ENCODE measurements around the gene HS3ST3A1.
"Not testable (repeated sequence)": the region's sequence is repeated elsewhere in the genome, so short reads cannot be mapped to it uniquely, and the experiment has no call there.

Gene HS3ST3A1

GRCh38 chr17:13575922-13576419 is 25.8 kb downstream of the HS3ST3A1 start:
- no peak for DNase-seq (ENCODE audit: low read depth)

GRCh38 chr17:13575466-13575865 is 26.3 kb downstream of the HS3ST3A1 start:
- DNase-seq (ENCODE audit: low read depth), result no peak

GRCh38 chr17:13572581-13572980 is 29.1 kb downstream of the HS3ST3A1 start:
- no peak for DNase-seq (ENCODE audit: low read depth)

- DNase-seq (ENCODE audit: low read depth), result no peak
Measured at GRCh38 chr17:13569398-13570123, 32.2 kb downstream of the HS3ST3A1 start.

DNA sequence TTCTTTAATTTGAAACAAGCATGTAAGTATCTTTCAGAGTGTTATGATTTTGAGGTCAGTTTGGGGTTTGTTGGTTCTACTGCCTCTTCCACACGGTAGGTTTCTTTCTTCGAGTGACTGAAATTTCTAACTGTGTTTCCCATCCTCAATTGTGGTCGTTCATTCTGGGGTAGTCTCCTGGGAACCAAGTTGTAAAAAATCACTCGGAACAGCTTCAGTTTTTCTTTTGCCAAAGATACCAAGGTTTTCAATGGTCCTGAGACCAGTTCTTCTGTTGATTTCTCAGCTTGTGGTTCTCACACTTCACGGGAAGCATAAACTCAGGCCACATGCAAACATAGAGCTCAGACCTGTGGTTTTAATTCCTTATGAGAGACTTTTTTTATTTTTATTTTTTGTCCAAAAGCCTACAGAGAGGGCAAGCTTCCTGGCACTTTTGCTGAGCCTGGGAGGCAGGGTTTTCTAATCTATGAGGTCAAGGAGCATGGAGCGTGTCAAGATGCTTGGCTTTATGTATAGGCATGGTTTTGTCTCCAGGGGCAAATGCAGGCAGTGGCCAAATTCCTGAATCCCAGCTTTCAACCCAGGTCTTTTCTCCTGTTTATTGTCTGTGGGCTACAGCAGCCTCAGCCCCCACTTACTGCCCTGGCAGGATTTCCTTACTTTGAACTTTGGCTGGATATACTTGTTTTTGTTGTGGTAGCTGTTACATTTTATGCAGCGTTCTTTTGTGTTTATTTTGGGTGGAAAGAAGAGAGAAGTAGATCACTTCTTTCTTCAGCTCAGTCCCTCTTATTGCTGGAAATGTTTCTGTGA is 32.9 kb downstream of the HS3ST3A1 start:
- DNase-seq (ENCODE audit: low read depth), result no peak

DNA sequence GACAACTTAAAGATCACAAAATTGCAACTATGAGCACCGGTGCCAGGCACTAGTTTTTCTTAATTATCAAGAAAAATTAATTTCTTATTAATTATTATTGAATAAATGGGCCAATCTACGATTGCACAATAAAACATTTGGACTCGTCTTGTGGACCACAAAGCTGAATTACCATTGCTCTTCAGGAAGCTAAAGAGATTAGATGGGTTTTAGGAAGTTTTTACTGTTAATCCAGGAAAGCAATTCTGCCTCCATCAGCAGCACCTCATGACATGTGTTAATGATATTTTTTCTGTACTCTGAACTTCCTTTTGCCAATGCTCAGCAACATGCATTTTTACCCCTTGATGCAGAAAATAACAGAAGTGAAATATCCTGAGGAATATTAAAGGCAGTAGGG is 37.9 kb downstream of the HS3ST3A1 start:
- no peak for DNase-seq (ENCODE audit: low read depth)

DNA sequence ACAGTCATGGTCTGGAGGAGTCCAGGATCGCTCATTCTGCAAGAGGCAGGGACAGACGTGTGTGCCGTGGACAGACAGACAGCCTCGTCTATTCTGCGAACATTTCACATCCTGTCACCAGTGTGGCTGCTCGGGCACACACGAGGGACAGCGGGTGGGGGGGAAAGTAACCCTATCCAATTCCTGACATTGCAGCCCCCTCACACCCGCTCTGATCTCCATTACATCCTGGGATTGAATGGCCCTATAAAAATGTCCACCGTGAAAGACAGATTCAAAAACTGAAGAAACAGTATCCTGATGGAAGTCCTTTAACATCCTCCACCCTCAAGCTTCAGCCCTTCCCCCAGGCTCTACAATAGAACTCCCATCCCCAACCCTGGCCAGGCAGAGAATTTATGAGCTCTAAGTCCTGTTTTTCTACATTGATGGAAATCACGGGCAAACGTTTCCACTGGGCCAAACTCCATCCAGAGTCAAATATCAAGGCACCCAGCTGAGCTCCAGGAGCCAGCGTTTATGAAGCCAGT is 39.4 kb downstream of the HS3ST3A1 start:
- DNase-seq (ENCODE audit: low read depth), result no peak

- no peak for DNase-seq (ENCODE audit: low read depth)
Measured at GRCh38 chr17:13561606-13562270, 40.0 kb downstream of the HS3ST3A1 start.

- no peak for DNase-seq (ENCODE audit: low read depth)
Measured at GRCh38 chr17:13560935-13561334, 40.8 kb downstream of the HS3ST3A1 start.

- no peak for DNase-seq (ENCODE audit: low read depth)
Measured at GRCh38 chr17:13558588-13558987, 43.1 kb downstream of the HS3ST3A1 start.

DNA sequence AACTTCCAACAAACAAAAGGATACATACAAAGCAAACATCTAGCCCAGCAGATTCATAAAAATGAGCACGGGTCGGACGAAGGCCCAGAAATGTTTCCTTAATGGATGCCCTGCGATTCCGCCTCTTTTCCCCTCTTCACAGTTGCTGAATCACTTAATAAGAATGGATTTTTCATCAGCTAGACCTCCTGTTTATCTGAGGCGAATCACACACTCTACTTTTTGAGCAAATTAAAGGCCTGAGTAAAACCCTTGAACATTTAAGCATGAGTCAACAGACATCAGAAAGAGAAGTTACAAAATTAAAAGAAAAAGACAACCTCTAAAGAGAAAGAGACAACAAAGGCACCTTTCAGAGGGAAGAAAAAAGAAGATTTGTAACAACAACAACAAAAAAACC is 44.7 kb downstream of the HS3ST3A1 start:
- DNase-seq (ENCODE audit: low read depth), result no peak

DNA sequence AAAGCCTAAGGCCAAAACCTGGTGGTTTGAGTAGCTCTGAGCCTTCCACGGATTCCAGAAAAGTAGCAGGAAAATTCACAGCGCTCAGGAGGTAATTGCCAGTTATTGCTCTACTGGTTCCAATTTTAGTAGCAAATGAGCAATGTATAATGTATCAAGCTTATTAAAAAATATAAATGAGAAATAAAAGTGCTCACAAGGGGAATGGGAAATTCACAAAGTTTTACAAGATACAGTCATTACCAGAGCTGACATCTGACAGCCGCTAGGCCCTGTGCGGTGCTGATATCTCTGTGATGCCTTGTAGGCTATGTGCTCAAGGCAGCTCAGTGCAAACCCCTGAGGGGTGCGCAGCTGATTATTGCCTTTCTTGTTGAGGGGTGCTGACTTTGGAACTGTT is 47.5 kb downstream of the HS3ST3A1 start:
- no peak for DNase-seq (ENCODE audit: low read depth)

DNA sequence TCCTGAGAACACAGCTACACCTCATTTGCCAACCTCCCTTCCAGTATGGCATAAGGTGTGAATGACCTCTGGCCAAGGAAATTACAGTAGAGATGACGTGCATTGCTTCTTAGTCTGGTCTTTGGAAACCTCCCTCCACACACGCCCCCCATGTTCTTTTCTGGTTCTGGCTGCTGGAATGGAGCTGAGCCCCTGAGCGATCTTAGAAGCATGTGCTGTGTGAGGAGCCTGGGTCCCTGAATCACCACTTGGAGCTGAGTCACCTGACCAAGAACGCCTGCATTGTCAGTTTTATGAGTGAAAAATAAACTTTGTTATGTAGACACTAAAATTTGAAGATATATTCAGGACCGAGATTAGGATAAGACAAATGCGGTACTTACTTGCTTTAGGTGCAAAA is 51.4 kb downstream of the HS3ST3A1 start:
- no peak for DNase-seq (ENCODE audit: low read depth)

DNA sequence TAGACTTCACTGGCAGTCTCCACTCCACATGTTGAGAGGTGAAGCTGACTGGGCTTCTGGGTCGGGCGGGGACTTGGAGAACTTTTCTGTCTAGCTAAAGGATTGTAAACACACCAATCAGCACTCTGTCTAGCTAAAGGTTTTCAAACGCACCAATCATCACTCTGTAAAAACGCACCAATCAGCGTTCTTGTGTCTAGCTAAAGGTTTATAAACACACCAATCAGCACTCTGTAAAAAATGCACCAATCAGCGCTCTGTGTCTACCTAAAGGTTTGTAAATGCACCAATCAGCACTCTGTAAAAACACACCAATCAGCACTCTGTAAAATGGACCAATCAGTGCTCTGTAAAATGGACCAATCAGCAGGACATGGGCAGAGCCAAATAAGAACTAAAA is 53.2 kb downstream of the HS3ST3A1 start:
- not testable (repeated sequence) for DNase-seq (ENCODE audit: low read depth)

DNA sequence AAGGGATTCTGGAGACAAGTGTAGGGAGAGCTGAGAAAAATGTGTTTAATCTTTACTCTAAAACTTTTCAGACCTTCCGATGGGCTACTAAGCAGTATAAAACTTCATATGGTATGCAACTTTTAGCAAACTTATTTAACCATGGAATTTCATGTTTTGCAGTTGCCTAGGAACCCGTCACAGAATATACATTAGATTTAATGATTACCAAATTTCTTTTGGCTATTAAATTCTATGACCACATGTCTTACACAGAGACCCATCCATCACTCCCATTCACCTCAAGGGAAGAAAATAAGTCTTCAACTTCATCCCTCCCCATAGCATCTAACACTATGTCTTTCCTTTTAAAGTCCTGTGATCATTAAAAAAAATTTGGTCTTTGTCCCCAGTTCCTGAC is 54.9 kb downstream of the HS3ST3A1 start:
- no peak for DNase-seq (ENCODE audit: low read depth)

DNA sequence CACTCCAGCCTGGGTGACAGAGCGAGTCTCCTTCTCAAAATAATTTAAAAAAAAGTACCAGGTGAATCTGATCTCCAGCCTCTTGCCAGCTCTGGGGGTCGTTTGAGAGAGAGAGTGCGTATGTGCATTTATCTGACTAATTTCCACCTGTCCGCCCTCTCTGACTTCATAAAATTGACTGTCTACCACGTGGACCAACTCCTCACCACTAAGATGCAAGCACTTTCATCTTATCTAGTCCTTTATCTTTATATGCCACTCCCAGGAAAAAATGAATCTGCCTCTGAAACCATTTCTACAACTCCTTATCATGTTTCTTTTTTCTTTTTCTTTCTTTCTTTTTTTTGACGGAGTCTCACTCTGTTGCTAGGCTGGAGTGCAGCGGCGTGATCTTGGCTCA is 55.8 kb downstream of the HS3ST3A1 start:
- no peak for DNase-seq (ENCODE audit: low read depth)

- DNase-seq (ENCODE audit: low read depth), result no peak
Measured at GRCh38 chr17:13544765-13545164, 57.0 kb downstream of the HS3ST3A1 start.

GRCh38 chr17:13544292-13544691 is 57.4 kb downstream of the HS3ST3A1 start:
- no peak for DNase-seq (ENCODE audit: low read depth)

DNA sequence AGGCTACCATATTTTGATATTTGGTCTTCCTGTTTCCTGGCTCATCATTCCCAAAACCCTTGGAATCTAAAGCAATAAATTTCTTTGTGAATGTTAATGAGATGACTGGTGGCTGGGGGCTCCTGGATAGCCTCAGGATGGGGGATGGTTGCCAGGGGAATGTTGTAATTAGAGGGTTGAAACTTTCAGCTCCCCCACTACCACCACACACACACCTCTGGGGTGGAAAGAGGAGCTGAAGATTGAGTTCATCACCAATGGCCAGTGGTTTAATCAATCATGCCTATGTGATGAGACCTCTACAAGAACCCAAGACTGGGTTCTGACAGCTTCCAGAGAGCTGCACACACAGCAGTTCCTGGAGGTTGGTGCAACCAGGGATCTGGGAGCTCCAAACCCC is 59.1 kb downstream of the HS3ST3A1 start:
- no peak for DNase-seq (ENCODE audit: low read depth)

GRCh38 chr17:13541032-13541480 is 60.7 kb downstream of the HS3ST3A1 start:
- DNase-seq (ENCODE audit: low read depth), result no peak

GRCh38 chr17:13540546-13540945 is 61.2 kb downstream of the HS3ST3A1 start:
- DNase-seq (ENCODE audit: low read depth), result no peak

GRCh38 chr17:13539421-13539820 is 62.3 kb downstream of the HS3ST3A1 start:
- no peak for DNase-seq (ENCODE audit: low read depth)
